GM18505 (cell line): ENCODE measurements around the gene UBQLN4.

ENCODE experiments used
- ATAC-seq: cut with Tn5 transposase; IDR thresholded peaks from one replicate; pipeline ENCODE4 v1.9.1; 2021; ENCODE audit not compliant: unreplicated experiment
- POLR2A ChIP-seq: IDR thresholded peaks from 4 replicates; pipeline ENCODE4 v1.6.1; 2011; ENCODE audit warnings: borderline replicate concordance; ENCODE audit not compliant: insufficient read depth, insufficient read length; ENCODE audit errors: extremely low read depth

UBQLN4 gene

GRCh38 chr1:156053768-156054499, at the start of gene UBQLN4:
UBQLN4 (minus strand) TSS chr1:156053798; CDS start chr1:156053701, 97 bp downstream.
- ATAC-seq: peak; percentile 54
- peak; percentile 46 for TF ChIP-seq POLR2A

- no peak for TF ChIP-seq POLR2A
- ATAC-seq: no peak
These were observed 49.3 kb upstream of the UBQLN4 start for GRCh38 chr1:156102633-156103511.

- ATAC-seq: no peak
- no peak for TF ChIP-seq POLR2A
These were observed 48.3 kb upstream of the UBQLN4 start for GRCh38 chr1:156101880-156102279.

- no peak for ATAC-seq
- no peak for TF ChIP-seq POLR2A
These were observed 46.8 kb upstream of the UBQLN4 start for GRCh38 chr1:156100205-156100995.

GRCh38 chr1:156099282-156099681, 45.7 kb upstream of the UBQLN4 start:
- no peak for TF ChIP-seq POLR2A
- no peak for ATAC-seq

GRCh38 chr1:156098784-156099183, 45.2 kb upstream of the UBQLN4 start:
- no peak for TF ChIP-seq POLR2A
- ATAC-seq: no peak

- no peak for TF ChIP-seq POLR2A
These were observed 44.0 kb upstream of the UBQLN4 start for GRCh38 chr1:156097499-156098178.

GRCh38 chr1:156096640-156097391, 43.2 kb upstream of the UBQLN4 start:
- no peak for TF ChIP-seq POLR2A
- ATAC-seq: peak; percentile 60

More at GRCh38 chr1:156097499-156098178, 44.0 kb upstream of the UBQLN4 start:
- ATAC-seq: no peak

- ATAC-seq: no peak
- TF ChIP-seq POLR2A: no peak
These were observed 42.4 kb upstream of the UBQLN4 start for GRCh38 chr1:156095906-156096508.

GRCh38 chr1:156091610-156092009, 38.0 kb upstream of the UBQLN4 start:
- no peak for ATAC-seq
- no peak for TF ChIP-seq POLR2A

GRCh38 chr1:156090840-156091188, 37.2 kb upstream of the UBQLN4 start:
- ATAC-seq: no peak

More at GRCh38 chr1:156090840-156091188, 37.2 kb upstream of the UBQLN4 start:
- no peak for TF ChIP-seq POLR2A
